Measurements from ENCODE around the gene CHI3L2. TPM values are rescaled to one million over a fixed set of nuclear protein-coding genes. Genes with fewer than 3 reads are reported as not detected.

CHI3L2 gene
- total RNA-seq, 1 donor, result 0.54 TPM

DNA sequence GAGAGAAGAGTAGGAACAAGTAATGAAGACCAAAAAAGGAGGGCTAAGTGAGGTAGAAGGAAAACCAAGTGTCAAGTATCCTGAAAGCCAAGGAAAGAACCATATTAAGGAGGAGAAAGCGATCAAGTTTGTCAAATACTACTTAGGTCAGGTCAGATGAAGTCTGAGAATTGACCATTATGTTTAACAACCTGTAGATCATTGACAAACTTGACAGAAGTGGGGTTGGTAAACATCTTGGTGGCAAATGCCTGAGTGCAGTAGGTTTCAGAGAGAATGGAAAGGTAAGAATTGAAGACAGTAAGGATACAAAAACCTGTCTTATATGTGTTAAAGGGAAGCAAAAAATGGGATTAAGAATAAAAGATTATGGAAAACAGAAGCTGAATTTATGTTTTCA is 59.4 kb downstream of the CHI3L2 start:
- no peak for DNase-seq (ENCODE audit: low read depth in 2 of 3, low spot score in 2 of 3)

DNA sequence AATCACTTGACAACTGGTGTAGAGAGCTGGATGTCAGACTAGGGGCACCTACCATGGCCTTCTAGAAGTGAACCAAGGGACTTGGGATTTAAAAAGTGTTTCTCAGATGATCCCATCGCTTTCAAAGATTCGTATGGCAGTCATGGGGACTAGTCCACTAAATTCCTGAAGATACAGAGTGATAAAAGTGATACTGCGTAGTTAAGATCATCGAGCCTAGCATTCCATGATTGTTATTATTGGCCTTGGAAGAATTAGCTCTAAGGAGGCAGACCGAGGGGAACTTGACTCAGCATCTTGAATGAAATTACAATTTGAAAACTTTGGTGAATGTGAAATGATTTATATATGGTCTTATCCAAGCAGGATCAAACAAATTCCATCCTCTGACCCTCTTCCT is 61.9 kb downstream of the CHI3L2 start:
- no peak for DNase-seq (ENCODE audit: low read depth in 2 of 3, low spot score in 2 of 3)

DNA sequence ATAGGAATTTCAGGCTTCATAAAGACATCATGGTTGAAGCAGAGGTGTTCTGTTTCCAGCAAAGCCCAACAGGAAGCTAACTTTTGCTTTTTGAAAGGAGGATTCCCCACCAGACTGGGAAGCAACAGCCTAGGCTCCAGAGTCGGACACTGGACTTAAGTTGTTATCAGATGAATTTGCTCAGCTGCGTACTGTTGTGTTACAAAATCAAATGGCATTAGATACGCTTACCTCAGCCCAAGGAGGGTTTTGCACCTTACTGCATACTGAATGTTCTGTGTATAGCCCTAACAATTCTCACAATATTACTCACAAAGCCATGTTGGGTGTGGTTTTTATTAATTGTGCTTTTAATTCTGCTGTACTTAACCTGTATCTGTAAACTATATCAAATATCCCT is 62.6 kb downstream of the CHI3L2 start:
- no peak for DNase-seq (ENCODE audit: low read depth in 2 of 3, low spot score in 2 of 3)

DNA sequence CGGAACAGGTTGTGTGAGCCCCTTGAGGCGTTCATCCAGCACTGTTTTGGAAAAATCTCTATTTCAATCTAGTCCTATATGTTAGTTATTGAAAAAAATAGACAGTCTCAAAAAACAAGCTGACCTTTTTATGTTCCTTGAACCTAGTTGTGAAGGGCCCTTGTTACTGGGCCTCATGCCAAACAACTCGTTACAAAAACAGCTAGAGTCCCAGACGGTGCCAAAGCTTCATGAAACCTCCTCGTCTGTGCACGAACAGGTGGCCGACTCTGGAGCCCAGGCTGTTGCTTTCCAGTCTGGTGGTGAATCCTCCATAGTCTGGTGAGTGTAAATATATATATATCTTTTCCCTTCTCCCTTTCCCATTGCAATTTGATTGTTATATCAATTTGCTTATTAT is 63.1 kb downstream of the CHI3L2 start, which contains the start of gene CHIA:
TSS of gene CHIA (plus strand) at position 222 of the 400 bp plus-strand sequence. CDS start 19,617 bp downstream, outside the sequence.
- no peak for DNase-seq (ENCODE audit: low read depth in 2 of 3, low spot score in 2 of 3)

Small RNA genes lying within 50 kb of the gene (small RNA-seq; reads per million reads assigned to genes)
- not detected for gene AL355816.1

Other genes with a start within 250 kb of the CHI3L2 start
- 36.6 TPM for gene DRAM2, start 87.6 kb upstream of the CHI3L2 start, total RNA-seq
- gene CEPT1, start 87.5 kb upstream of the CHI3L2 start, total RNA-seq, result 18.3 TPM
- gene DENND2D, start 27.1 kb upstream of the CHI3L2 start, total RNA-seq, result 17.8 TPM
- gene CHIA, start 63.1 kb downstream of the CHI3L2 start, total RNA-seq, result not detected
- 1.1 TPM for gene OVGP1, start 200.0 kb downstream of the CHI3L2 start, total RNA-seq
- gene WDR77, start 221.5 kb downstream of the CHI3L2 start, total RNA-seq, result 73.0 TPM
- gene ATP5PB, start 221.8 kb downstream of the CHI3L2 start, total RNA-seq, result 176 TPM
- 7.8 TPM for gene C1orf162, start 246.3 kb downstream of the CHI3L2 start, total RNA-seq